Kidney tubule cell (primary cell): Measurements from ENCODE around the gene NMUR1.
"Not testable (repeated sequence)": the region's sequence is repeated elsewhere in the genome, so short reads cannot be mapped to it uniquely, and the experiment has no call there.

Source experiments
- DNase-seq: peaks from one replicate; pipeline ENCODE4 v3.0.0-alpha.2; 2018; ENCODE audit warnings: low spot score

The NMUR1 gene

GRCh38 chr2:231530099-231531011 is at the start of gene NMUR1:
TSS of gene NMUR1 (minus strand) at chr2:231530445. CDS start at chr2:231530361, 84 bp downstream.
- peak; percentile 33 for DNase-seq

GRCh38 chr2:231579560-231579959 is 49.3 kb upstream of the NMUR1 start:
- DNase-seq, result no peak

- DNase-seq, result not testable (repeated sequence)
Measured at GRCh38 chr2:231578655-231579054, 48.4 kb upstream of the NMUR1 start.

- DNase-seq, result no peak
Measured at GRCh38 chr2:231576465-231576864, 46.2 kb upstream of the NMUR1 start.

GRCh38 chr2:231575612-231576256 is 45.5 kb upstream of the NMUR1 start:
- no peak for DNase-seq

- DNase-seq, result no peak
Measured at GRCh38 chr2:231573698-231574421, 43.6 kb upstream of the NMUR1 start.

GRCh38 chr2:231573096-231573495 is 42.9 kb upstream of the NMUR1 start:
- DNase-seq, result no peak

- no peak for DNase-seq
Measured at GRCh38 chr2:231571661-231572191, 41.5 kb upstream of the NMUR1 start.

- not testable (repeated sequence) for DNase-seq
Measured at GRCh38 chr2:231570915-231571314, 40.7 kb upstream of the NMUR1 start.

GRCh38 chr2:231568785-231569435 is 38.7 kb upstream of the NMUR1 start:
- no peak for DNase-seq

- DNase-seq, result no peak
Measured at GRCh38 chr2:231568098-231568784, 38.0 kb upstream of the NMUR1 start.

- no peak for DNase-seq
Measured at GRCh38 chr2:231567159-231567558, 36.9 kb upstream of the NMUR1 start.

GRCh38 chr2:231565887-231566594 is 35.8 kb upstream of the NMUR1 start:
- DNase-seq, result no peak

- peak; percentile 50 for DNase-seq
Measured at GRCh38 chr2:231563378-231563961, 33.2 kb upstream of the NMUR1 start.

- peak; percentile 73 for DNase-seq
Measured at GRCh38 chr2:231557571-231558217, 27.4 kb upstream of the NMUR1 start.

GRCh38 chr2:231556981-231557380 is 26.7 kb upstream of the NMUR1 start:
- DNase-seq, result no peak

GRCh38 chr2:231556496-231556895 is 26.3 kb upstream of the NMUR1 start:
- not testable (repeated sequence) for DNase-seq

GRCh38 chr2:231554748-231555545 is 24.7 kb upstream of the NMUR1 start:
- DNase-seq, result no peak

GRCh38 chr2:231554327-231554726 is 24.1 kb upstream of the NMUR1 start:
- no peak for DNase-seq
